AG04449 (cell line): ENCODE results near the gene KRTAP1-4.

ENCODE experiments used
- CTCF ChIA-PET: fragments of 350-600 bp; formaldehyde crosslinking; extraction: SDS; loops from one replicate; lab custom pipeline; 2021; ENCODE audit warnings: antibody characterized with exemption; lab: Yijun Ruan, JAX
- POLR2A ChIA-PET: fragments of 400-600, 350-600 bp; formaldehyde crosslinking; extraction: SDS; loops from one replicate; lab custom pipeline; 2020; ENCODE audit warnings: antibody characterized with exemption, inconsistent platforms; lab: Yijun Ruan, JAX
- DNase-seq: peaks from one replicate; pipeline ENCODE4 v3.0.0-alpha.2; 2010; ENCODE audit warnings: low read depth, low spot score
- H3K4me3 ChIP-seq: 2 replicates; pipeline ENCODE4 v1.5.1; 2011; ENCODE audit warnings: low read depth, mild to moderate bottlenecking, control low read depth, low read length
- CTCF ChIP-seq: IDR thresholded peaks from one replicate; pipeline ENCODE4 v1.5.1; 2011; ENCODE audit warnings: mild to moderate bottlenecking, moderate library complexity, low read length, control low read depth, inconsistent platforms; ENCODE audit not compliant: insufficient read depth; ENCODE audit errors: missing control alignments

Gene KRTAP1-4

GRCh38 chr17:40986920-40987319 lies 43.1 kb downstream of the KRTAP1-4 start:
- POLR2A ChIA-PET: no interaction called here
- no peak overlapping the region for H3K4me3 ChIP-seq
- TF ChIP-seq CTCF: no peak
- CTCF ChIA-PET: no interaction called here
- DNase-seq: no peak

- CTCF ChIA-PET: no interaction called here
- no peak for TF ChIP-seq CTCF
- POLR2A ChIA-PET: no interaction called here
Observed at GRCh38 chr17:40984226-40984625, 45.8 kb downstream of the KRTAP1-4 start, which contains the start of gene KRT40. TSS of gene KRT40 (minus strand) at chr17:40984326. CDS start at chr17:40984273, 53 bp downstream.

GRCh38 chr17:40981115-40981514 lies 48.9 kb downstream of the KRTAP1-4 start:
- POLR2A ChIA-PET: no interaction called here
- no peak for DNase-seq
- no peak overlapping the region for H3K4me3 ChIP-seq
- CTCF ChIA-PET: interaction anchor here (0.9 to 2.0 kb wide), 3 partner anchors 14 to 57 kb away, joined by 3 to 6 read pairs (median 5); partner anchors contain the start of gene KRT39
- TF ChIP-seq CTCF: no peak

More at GRCh38 chr17:40984226-40984625, 45.8 kb downstream of the KRTAP1-4 start, which contains the start of gene KRT40:
- H3K4me3 ChIP-seq: no peak within 1 kb of the TSS
- no peak for DNase-seq

GRCh38 chr17:40980596-40980995 lies 49.4 kb downstream of the KRTAP1-4 start:
- H3K4me3 ChIP-seq: no peak overlapping the region
- CTCF ChIA-PET: interaction anchor here (0.9 to 2.0 kb wide), 4 partner anchors 14 to 58 kb away, joined by 3 to 6 read pairs (median 4); partner anchors contain the start of gene KRT39
- POLR2A ChIA-PET: no interaction called here
- DNase-seq: no peak
- no peak for TF ChIP-seq CTCF

- H3K4me3 ChIP-seq: no peak overlapping the region
- no peak for TF ChIP-seq CTCF
- ChIA-PET POLR2A (interaction anchor here (0.6 kb wide), 1 partner anchor 106 kb away, joined by 3 read pairs; no protein-coding TSS in a partner anchor), CTCF (interaction anchor here (0.9 to 2.0 kb wide), 3 partner anchors 13 to 18 kb away, joined by 3 to 6 read pairs (median 5); partner anchors contain the start of gene KRT39)
- no peak for DNase-seq
Observed at GRCh38 chr17:40980117-40980516, 49.9 kb downstream of the KRTAP1-4 start.
